ENCODE measurements around the gene RIPK4. TPM values are rescaled to one million over a fixed set of nuclear protein-coding genes. Genes with fewer than 3 reads are reported as not detected.

The RIPK4 gene
- total RNA-seq, 3 donors from 2014 or later = 15.7 to 30.3 TPM; not detected in 1

- H3K27me3 ChIP-seq = no peaks in the 10 kb centered on the region
- DNase-seq (ENCODE audit: low spot score in 2 of 2) = no peak
These were observed 16.2 kb downstream of the RIPK4 start for GRCh38 chr21:41750532-41751151.

GRCh38 chr21:41750051-41750450 is 16.8 kb downstream of the RIPK4 start:
- Histone ChIP-seq H3K4me1 (peaks cover 0 to 13% of the 10 kb centered on the region in 2 donors), H3K27me3 (no peaks in the 10 kb centered on the region), H3K27ac (no peak overlapping the region), H3K36me3 (no peaks in the 10 kb centered on the region), H3K9me3 (no peaks in the 10 kb centered on the region), H3K4me3 (no peak overlapping the region)
- no peak for DNase-seq (ENCODE audit: low spot score in 2 of 2)
- intact Hi-C loops (cut with DNase I; ENCODE audit: low total_unique reads) = no loop called here
- TF ChIP-seq, protein P1, sequence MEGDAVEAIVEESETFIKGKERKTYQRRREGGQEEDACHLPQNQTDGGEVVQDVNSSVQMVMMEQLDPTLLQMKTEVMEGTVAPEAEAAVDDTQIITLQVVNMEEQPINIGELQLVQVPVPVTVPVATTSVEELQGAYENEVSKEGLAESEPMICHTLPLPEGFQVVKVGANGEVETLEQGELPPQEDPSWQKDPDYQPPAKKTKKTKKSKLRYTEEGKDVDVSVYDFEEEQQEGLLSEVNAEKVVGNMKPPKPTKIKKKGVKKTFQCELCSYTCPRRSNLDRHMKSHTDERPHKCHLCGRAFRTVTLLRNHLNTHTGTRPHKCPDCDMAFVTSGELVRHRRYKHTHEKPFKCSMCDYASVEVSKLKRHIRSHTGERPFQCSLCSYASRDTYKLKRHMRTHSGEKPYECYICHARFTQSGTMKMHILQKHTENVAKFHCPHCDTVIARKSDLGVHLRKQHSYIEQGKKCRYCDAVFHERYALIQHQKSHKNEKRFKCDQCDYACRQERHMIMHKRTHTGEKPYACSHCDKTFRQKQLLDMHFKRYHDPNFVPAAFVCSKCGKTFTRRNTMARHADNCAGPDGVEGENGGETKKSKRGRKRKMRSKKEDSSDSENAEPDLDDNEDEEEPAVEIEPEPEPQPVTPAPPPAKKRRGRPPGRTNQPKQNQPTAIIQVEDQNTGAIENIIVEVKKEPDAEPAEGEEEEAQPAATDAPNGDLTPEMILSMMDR (IDR thresholded peaks at IDR 0.05) = no peak
- TF ChIP-seq POLR2A (IDR thresholded peaks at IDR 0.05) (no peak), POLR2AphosphoS5 (IDR thresholded peaks at IDR 0.05) (no peak)

More at GRCh38 chr21:41750532-41751151, 16.2 kb downstream of the RIPK4 start:
- H3K36me3 ChIP-seq = no peaks in the 10 kb centered on the region
- H3K27ac ChIP-seq = no peak overlapping the region
- H3K4me1 ChIP-seq = peaks cover 0 to 13% of the 10 kb centered on the region in 2 donors
- intact Hi-C loops (cut with DNase I; ENCODE audit: low total_unique reads) = no loop called here
- no peaks in the 10 kb centered on the region for H3K9me3 ChIP-seq
- no peak for TF ChIP-seq POLR2AphosphoS5 (IDR thresholded peaks at IDR 0.05)
- no peak overlapping the region for H3K4me3 ChIP-seq

DNA sequence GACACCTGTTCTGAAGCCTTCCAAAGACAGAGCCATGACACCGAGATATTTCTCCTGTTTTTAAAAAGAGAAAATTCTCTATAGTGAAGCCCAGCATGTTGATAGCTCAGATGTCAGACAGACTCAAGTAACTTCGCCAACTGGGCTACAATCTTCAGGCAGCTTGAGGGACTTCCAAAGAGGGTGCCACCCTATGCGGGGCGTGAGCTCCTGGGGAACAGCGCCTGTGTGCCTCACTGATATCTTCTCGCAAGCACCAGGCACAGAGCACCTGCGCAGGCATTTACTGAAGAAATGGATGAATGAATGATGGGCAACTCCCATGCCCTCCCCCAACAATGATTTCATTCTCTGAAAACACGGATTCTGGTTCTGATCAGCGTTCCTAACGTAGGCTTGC is 17.6 kb downstream of the RIPK4 start:
- Histone ChIP-seq H3K9me3 (no peaks in the 10 kb centered on the region), H3K27me3 (no peaks in the 10 kb centered on the region), H3K4me3 (no peak overlapping the region), H3K36me3 (no peaks in the 10 kb centered on the region), H3K27ac (no peak overlapping the region), H3K4me1 (peaks cover 0 to 13% of the 10 kb centered on the region in 2 donors)
- intact Hi-C loops (cut with DNase I; ENCODE audit: low total_unique reads) = no loop called here
- no peak for DNase-seq (ENCODE audit: low spot score in 2 of 2)
- TF ChIP-seq POLR2A (IDR thresholded peaks at IDR 0.05) = no peak
- TF ChIP-seq POLR2AphosphoS5 (IDR thresholded peaks at IDR 0.05) = no peak
- TF ChIP-seq, protein P1 (IDR thresholded peaks at IDR 0.05) = no peak

DNA sequence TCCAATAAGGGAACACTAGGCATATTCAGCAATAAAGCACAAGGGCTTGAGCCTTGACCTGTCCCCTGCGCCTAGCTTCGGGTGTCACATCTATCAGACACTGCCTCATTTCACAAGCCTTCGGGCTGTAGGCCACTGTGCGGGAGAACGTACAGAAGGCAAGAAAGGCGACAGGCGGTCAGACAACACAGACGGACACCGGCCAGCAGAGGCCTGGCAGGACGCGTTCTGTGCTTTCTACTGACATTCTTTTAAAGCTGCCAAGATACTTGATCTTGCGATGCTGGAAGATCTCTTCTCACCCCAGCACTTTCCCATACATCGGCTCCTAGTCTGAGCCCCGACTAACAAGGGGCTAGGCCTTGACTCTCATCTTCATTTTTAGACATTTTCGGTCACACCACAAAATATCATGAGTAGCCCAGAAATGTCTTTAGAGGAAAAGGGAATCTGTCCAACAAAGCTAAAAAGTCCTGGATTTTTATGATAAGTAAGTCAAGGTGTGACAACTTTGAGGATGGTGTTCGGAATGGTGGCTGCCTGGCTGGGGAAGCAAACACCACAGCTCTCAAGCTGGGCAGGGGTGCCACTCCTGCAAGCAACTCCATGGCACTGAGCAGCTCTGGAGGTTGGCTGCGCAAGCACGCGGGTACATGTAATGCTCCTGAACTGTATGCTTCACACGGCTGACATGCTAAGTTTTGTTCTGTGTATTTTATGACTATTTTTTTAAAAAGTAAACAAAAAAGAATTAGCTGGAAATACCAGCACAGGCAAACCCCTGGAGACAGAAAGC is 18.7 kb downstream of the RIPK4 start:
- Histone ChIP-seq H3K4me1 (peaks cover 0 to 13% of the 10 kb centered on the region in 2 donors), H3K27ac (no peak overlapping the region), H3K36me3 (no peaks in the 10 kb centered on the region), H3K4me3 (no peak overlapping the region), H3K9me3 (no peaks in the 10 kb centered on the region), H3K27me3 (no peaks in the 10 kb centered on the region)
- no peak for DNase-seq (ENCODE audit: low spot score in 2 of 2)
- no peak for TF ChIP-seq POLR2AphosphoS5 (IDR thresholded peaks at IDR 0.05)
- no peak for TF ChIP-seq POLR2A (IDR thresholded peaks at IDR 0.05)
- intact Hi-C loops (cut with DNase I; ENCODE audit: low total_unique reads) = no loop called here

- no peak for DNase-seq (ENCODE audit: low spot score in 2 of 2)
- H3K36me3 ChIP-seq = no peaks in the 10 kb centered on the region
- H3K9me3 ChIP-seq = no peaks in the 10 kb centered on the region
- intact Hi-C loops (cut with DNase I; ENCODE audit: low total_unique reads) = no loop called here
- H3K4me1 ChIP-seq = peaks cover 0 to 7% of the 10 kb centered on the region in 2 donors
- H3K4me3 ChIP-seq = no peak overlapping the region
- H3K27me3 ChIP-seq = no peaks in the 10 kb centered on the region
- TF ChIP-seq, protein P1 (IDR thresholded peaks at IDR 0.05) = no peak
- TF ChIP-seq POLR2A (IDR thresholded peaks at IDR 0.05) (no peak), POLR2AphosphoS5 (IDR thresholded peaks at IDR 0.05) (no peak)
- no peak overlapping the region for H3K27ac ChIP-seq
These were observed 20.2 kb downstream of the RIPK4 start for GRCh38 chr21:41746744-41747006.

DNA sequence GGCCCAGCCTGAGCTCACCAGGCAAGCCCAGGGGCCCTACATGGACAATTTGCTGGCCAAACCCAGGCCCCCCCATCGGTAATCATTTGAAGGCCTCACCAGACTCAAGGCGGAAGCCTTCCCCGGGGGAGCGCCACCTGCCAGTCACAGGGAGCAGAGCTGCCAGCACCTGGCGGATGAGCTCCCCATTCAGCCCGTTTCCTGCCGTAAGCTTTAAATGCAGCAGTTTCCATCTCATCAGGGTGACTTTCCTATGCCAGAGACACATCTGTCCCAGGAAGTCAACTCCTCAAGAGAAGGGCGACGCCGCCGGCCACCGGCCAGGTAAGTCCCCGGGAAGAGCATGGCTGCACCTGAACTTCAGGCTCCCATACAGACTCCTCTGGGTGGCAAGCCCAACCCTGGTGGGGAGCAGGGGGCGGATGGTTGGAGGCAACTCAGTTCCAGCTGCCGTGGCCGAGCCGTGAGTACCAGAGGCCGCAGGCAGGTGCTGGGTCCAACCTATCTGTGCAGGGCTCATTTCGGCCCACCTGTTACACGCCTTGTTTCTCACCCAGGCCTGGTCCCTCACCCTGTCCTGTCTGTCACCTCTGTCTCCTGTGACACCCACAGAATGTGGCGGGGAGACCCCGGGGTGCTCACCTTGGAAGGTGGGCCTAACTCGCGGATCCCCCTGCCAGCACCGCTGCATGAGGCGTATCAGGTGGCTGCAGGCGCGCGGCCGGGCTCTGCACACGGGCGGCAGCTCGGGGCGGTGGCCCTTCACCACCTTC is 20.7 kb downstream of the RIPK4 start:
- no peaks in the 10 kb centered on the region for H3K36me3 ChIP-seq
- H3K27ac ChIP-seq = no peak overlapping the region
- DNase-seq (ENCODE audit: low spot score in 2 of 2) = no peak
- no peaks in the 10 kb centered on the region for H3K27me3 ChIP-seq
- no peaks in the 10 kb centered on the region for H3K9me3 ChIP-seq
- intact Hi-C loops (cut with DNase I; ENCODE audit: low total_unique reads) = no loop called here
- peaks cover 0 to 5% of the 10 kb centered on the region in 2 donors for H3K4me1 ChIP-seq
- no peak for TF ChIP-seq POLR2A (IDR thresholded peaks at IDR 0.05)
- TF ChIP-seq, protein P1 (IDR thresholded peaks at IDR 0.05) = no peak
- no peak for TF ChIP-seq POLR2AphosphoS5 (IDR thresholded peaks at IDR 0.05)
- no peak overlapping the region for H3K4me3 ChIP-seq

Data from breast epithelium (tissue), 4 donors.